Measurements from ENCODE around the gene JAK1. TPM values are rescaled to one million over a fixed set of nuclear protein-coding genes. Genes with fewer than 3 reads are reported as not detected.

JAK1 gene
- total and polyA plus RNA-seq, 2 experiments from 2014 or later, result 8.0 to 19.5 TPM

DNA sequence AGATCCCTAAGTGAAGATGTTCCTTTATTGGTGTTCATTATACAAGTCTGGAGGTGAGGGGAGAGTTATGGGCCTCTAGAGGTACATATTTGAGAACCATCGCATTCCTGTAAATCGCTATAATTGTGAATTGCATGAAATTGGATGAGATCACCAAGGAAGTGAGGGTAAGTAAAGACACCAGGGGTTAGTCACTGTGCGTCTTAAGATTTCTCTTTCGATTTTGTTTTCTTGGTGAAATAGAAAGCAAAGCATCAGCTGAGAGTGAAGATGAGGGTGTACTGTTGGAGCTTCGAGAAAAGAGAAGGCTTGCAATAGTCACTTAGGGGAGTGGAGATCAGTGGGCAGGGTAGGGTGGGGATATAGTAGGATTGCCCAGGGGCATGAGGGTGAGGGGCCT is 139.4 kb downstream of the JAK1 start:
- no peak overlapping the region for H3K27ac Mint-ChIP-seq
- TF ChIP-seq POLR2AphosphoS5 (IDR thresholded peaks at IDR 0.05; ENCODE audit: low read depth) (no peak), ZNF331 (CRISPR knock-in tag; IDR thresholded peaks at IDR 0.05; ENCODE audit: low read depth) (no peak), JUNB (IDR thresholded peaks at IDR 0.05; ENCODE audit: unreplicated experiment) (no peak), CREB1 (CRISPR knock-in tag; IDR thresholded peaks at IDR 0.05; ENCODE audit: low read depth) (no peak), ZNF114 (CRISPR knock-in tag; IDR thresholded peaks at IDR 0.05) (no peak), EZH2phosphoT487 (IDR thresholded peaks at IDR 0.05; ENCODE audit: unreplicated experiment) (no peak), NANOG (IDR thresholded peaks at IDR 0.05; ENCODE audit: borderline replicate concordance) (no peak), STAT1 (IDR thresholded peaks at IDR 0.05; ENCODE audit: unreplicated experiment) (no peak)
- TF ChIP-seq, protein P1, sequence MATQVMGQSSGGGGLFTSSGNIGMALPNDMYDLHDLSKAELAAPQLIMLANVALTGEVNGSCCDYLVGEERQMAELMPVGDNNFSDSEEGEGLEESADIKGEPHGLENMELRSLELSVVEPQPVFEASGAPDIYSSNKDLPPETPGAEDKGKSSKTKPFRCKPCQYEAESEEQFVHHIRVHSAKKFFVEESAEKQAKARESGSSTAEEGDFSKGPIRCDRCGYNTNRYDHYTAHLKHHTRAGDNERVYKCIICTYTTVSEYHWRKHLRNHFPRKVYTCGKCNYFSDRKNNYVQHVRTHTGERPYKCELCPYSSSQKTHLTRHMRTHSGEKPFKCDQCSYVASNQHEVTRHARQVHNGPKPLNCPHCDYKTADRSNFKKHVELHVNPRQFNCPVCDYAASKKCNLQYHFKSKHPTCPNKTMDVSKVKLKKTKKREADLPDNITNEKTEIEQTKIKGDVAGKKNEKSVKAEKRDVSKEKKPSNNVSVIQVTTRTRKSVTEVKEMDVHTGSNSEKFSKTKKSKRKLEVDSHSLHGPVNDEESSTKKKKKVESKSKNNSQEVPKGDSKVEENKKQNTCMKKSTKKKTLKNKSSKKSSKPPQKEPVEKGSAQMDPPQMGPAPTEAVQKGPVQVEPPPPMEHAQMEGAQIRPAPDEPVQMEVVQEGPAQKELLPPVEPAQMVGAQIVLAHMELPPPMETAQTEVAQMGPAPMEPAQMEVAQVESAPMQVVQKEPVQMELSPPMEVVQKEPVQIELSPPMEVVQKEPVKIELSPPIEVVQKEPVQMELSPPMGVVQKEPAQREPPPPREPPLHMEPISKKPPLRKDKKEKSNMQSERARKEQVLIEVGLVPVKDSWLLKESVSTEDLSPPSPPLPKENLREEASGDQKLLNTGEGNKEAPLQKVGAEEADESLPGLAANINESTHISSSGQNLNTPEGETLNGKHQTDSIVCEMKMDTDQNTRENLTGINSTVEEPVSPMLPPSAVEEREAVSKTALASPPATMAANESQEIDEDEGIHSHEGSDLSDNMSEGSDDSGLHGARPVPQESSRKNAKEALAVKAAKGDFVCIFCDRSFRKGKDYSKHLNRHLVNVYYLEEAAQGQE (IDR thresholded peaks at IDR 0.05; ENCODE audit: unreplicated experiment), result no peak
- TF ChIP-seq, protein P2, sequence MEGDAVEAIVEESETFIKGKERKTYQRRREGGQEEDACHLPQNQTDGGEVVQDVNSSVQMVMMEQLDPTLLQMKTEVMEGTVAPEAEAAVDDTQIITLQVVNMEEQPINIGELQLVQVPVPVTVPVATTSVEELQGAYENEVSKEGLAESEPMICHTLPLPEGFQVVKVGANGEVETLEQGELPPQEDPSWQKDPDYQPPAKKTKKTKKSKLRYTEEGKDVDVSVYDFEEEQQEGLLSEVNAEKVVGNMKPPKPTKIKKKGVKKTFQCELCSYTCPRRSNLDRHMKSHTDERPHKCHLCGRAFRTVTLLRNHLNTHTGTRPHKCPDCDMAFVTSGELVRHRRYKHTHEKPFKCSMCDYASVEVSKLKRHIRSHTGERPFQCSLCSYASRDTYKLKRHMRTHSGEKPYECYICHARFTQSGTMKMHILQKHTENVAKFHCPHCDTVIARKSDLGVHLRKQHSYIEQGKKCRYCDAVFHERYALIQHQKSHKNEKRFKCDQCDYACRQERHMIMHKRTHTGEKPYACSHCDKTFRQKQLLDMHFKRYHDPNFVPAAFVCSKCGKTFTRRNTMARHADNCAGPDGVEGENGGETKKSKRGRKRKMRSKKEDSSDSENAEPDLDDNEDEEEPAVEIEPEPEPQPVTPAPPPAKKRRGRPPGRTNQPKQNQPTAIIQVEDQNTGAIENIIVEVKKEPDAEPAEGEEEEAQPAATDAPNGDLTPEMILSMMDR (conservative IDR thresholded peaks at IDR 0.05; ENCODE audit: low read depth in 2 of 2), result no peak
- TF ChIP-seq, protein P3, sequence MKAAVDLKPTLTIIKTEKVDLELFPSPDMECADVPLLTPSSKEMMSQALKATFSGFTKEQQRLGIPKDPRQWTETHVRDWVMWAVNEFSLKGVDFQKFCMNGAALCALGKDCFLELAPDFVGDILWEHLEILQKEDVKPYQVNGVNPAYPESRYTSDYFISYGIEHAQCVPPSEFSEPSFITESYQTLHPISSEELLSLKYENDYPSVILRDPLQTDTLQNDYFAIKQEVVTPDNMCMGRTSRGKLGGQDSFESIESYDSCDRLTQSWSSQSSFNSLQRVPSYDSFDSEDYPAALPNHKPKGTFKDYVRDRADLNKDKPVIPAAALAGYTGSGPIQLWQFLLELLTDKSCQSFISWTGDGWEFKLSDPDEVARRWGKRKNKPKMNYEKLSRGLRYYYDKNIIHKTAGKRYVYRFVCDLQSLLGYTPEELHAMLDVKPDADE (IDR thresholded peaks at IDR 0.05), result no peak
- TF ChIP-seq, protein P4, sequence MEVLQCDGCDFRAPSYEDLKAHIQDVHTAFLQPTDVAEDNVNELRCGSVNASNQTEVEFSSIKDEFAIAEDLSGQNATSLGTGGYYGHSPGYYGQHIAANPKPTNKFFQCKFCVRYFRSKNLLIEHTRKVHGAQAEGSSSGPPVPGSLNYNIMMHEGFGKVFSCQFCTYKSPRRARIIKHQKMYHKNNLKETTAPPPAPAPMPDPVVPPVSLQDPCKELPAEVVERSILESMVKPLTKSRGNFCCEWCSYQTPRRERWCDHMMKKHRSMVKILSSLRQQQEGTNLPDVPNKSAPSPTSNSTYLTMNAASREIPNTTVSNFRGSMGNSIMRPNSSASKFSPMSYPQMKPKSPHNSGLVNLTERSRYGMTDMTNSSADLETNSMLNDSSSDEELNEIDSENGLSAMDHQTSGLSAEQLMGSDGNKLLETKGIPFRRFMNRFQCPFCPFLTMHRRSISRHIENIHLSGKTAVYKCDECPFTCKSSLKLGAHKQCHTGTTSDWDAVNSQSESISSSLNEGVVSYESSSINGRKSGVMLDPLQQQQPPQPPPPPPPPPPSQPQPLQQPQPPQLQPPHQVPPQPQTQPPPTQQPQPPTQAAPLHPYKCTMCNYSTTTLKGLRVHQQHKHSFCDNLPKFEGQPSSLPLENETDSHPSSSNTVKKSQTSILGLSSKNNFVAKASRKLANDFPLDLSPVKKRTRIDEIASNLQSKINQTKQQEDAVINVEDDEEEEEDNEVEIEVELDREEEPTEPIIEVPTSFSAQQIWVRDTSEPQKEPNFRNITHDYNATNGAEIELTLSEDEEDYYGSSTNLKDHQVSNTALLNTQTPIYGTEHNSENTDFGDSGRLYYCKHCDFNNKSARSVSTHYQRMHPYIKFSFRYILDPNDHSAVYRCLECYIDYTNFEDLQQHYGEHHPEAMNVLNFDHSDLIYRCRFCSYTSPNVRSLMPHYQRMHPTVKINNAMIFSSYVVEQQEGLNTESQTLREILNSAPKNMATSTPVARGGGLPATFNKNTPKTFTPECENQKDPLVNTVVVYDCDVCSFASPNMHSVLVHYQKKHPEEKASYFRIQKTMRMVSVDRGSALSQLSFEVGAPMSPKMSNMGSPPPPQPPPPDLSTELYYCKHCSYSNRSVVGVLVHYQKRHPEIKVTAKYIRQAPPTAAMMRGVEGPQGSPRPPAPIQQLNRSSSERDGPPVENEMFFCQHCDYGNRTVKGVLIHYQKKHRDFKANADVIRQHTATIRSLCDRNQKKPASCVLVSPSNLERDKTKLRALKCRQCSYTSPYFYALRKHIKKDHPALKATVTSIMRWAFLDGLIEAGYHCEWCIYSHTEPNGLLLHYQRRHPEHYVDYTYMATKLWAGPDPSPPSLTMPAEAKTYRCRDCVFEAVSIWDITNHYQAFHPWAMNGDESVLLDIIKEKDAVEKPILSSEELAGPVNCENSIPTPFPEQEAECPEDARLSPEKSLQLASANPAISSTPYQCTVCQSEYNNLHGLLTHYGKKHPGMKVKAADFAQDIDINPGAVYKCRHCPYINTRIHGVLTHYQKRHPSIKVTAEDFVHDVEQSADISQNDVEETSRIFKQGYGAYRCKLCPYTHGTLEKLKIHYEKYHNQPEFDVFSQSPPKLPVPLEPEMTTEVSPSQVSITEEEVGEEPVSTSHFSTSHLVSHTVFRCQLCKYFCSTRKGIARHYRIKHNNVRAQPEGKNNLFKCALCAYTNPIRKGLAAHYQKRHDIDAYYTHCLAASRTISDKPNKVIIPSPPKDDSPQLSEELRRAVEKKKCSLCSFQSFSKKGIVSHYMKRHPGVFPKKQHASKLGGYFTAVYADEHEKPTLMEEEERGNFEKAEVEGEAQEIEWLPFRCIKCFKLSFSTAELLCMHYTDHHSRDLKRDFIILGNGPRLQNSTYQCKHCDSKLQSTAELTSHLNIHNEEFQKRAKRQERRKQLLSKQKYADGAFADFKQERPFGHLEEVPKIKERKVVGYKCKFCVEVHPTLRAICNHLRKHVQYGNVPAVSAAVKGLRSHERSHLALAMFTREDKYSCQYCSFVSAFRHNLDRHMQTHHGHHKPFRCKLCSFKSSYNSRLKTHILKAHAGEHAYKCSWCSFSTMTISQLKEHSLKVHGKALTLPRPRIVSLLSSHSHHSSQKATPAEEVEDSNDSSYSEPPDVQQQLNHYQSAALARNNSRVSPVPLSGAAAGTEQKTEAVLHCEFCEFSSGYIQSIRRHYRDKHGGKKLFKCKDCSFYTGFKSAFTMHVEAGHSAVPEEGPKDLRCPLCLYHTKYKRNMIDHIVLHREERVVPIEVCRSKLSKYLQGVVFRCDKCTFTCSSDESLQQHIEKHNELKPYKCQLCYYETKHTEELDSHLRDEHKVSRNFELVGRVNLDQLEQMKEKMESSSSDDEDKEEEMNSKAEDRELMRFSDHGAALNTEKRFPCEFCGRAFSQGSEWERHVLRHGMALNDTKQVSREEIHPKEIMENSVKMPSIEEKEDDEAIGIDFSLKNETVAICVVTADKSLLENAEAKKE (CRISPR knock-in tag; IDR thresholded peaks at IDR 0.05), result no peak
- H2AFZ ChIP-seq, result no peak overlapping the region
- no peaks in the 10 kb centered on the region for H3F3A ChIP-seq (replicated peaks; ENCODE audit: low read depth)
- ATAC-seq, result no peak
- H3K9me2 ChIP-seq (ENCODE audit: insufficient read depth), result no peaks in the 10 kb centered on the region
- H3K4me3 Mint-ChIP-seq, result no peak overlapping the region
- H3K36me3 ChIP-seq (ENCODE audit: insufficient read depth), result no peaks in the 10 kb centered on the region
- H4K20me1 ChIP-seq (replicated peaks; ENCODE audit: insufficient read depth), result no peaks in the 10 kb centered on the region
- no peaks in the 10 kb centered on the region for H3K27me3 ChIP-seq (ENCODE audit: insufficient read depth)
- H3K4me1 Mint-ChIP-seq, result peaks cover 14% of the 10 kb centered on the region
- H3K27me3 Mint-ChIP-seq (ENCODE audit: insufficient read depth, low read depth, poor library complexity), result peaks cover 1% of the 10 kb centered on the region
- no peak overlapping the region for H3K4me3 ChIP-seq
- H3K27ac ChIP-seq (ENCODE audit: low read depth), result no peak overlapping the region
- no peaks in the 10 kb centered on the region for H3K4me1 ChIP-seq (ENCODE audit: insufficient read depth)
- no peaks in the 10 kb centered on the region for H3K9me3 Mint-ChIP-seq
- no peaks in the 10 kb centered on the region for H3K79me2 ChIP-seq (replicated peaks; ENCODE audit: insufficient read depth)
- H3K36me3 Mint-ChIP-seq (ENCODE audit: low read depth), result no peaks in the 10 kb centered on the region
- DNase-seq (ENCODE audit: low spot score), result no peak
- H3K4me2 ChIP-seq, result no peak overlapping the region

Data from GM23338 (cell line).